ENCODE data around the gene IDH3A.

Gene IDH3A

GRCh38 chr15:78179286-78179840 is 30.2 kb downstream of the IDH3A start:
- TF ChIP-seq CTCF (conservative IDR thresholded peaks at IDR 0.05) (no peak), ZFX (IDR thresholded peaks at IDR 0.05) (no peak)
- no peak overlapping the region for H3K27ac ChIP-seq

DNA sequence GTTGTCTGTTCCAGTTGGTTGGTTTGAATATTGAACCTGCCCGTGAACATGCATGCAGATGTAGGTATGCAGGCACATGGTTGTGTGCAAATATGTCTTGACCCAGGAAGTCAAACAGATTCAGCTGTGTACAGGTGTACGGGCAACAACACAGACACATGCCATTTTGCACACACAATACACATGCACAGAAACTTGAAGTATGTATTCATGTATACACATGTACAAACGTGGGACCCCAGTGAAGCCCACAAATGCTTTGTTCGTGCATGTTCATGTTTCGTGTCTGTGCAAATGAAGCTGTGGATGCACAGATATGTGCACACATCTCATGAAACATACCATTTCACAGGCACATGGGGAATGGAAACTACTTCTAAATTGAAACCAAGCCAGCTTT is 30.7 kb downstream of the IDH3A start:
- no peak overlapping the region for H3K27ac ChIP-seq

GRCh38 chr15:78182336-78182700 is 33.2 kb downstream of the IDH3A start:
- H3K27ac ChIP-seq, result no peak overlapping the region
- TF ChIP-seq CTCF (conservative IDR thresholded peaks at IDR 0.05), result no peak
- TF ChIP-seq ZFX (IDR thresholded peaks at IDR 0.05), result no peak

More for the DNA sequence above, 30.7 kb downstream of the IDH3A start:
- TF ChIP-seq CTCF (conservative IDR thresholded peaks at IDR 0.05), result no peak
- no peak for TF ChIP-seq ZFX (IDR thresholded peaks at IDR 0.05)

DNA sequence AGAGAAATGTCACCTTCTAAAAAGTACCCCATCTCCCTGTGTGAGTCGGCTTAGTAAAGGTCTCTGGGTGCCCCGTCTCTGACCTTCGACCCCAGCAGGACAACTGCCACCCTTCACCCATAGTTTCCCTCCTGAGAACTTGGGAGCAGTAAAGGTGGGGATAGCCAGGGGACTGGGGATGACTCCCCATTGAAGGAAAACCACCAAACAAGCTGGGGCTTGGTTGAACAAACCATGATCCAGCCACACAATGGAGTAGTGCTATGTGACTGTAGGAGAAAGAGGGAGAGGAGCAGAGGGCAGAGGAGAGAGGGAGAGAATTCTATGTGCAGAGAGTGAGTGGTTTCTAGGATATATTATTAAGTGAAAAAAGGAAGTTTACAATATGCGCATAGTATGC is 33.7 kb downstream of the IDH3A start:
- TF ChIP-seq ZFX (IDR thresholded peaks at IDR 0.05) (no peak), CTCF (conservative IDR thresholded peaks at IDR 0.05) (no peak)
- H3K27ac ChIP-seq, result no peak overlapping the region

DNA sequence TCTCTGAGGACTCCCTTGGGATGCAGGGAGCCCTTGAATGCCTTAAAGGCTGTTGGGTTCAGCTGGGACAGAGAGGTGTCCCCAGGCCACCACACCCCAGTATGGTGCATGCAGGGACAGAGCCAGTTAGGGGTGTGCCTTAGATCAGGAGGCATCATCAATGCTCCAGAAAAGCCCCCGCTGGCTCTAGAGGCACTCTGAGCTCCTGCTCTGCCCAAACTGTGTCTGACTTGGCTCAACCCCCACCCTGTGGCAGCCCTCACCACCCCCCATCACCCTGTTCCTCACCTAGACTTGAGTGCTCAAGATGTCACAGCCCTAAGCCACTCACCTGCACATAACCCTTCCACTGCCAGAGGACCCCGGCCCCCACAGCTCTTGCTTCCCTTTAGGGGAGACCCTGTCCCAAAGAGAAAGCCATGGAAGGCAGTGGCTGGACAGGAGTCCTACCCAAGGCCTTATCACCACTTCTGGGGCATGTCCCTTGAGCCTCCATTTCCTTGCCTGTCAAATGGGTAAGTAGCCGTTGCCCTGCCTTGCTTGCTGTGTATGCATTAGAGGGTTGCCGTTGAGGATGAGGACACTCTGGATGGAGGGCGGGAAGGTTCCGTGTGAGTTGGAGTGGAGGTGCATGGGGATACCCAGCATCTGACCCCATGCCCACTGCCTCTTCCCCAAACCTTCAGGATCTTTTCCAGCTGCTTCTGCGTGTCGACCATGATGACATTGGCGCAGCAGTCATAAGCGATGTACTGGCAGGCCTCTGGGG is 43.8 kb downstream of the IDH3A start:
- TF ChIP-seq ZFX (IDR thresholded peaks at IDR 0.05) (no peak), CTCF (conservative IDR thresholded peaks at IDR 0.05) (no peak)
- no peak overlapping the region for H3K27ac ChIP-seq

- TF ChIP-seq ZFX (IDR thresholded peaks at IDR 0.05) (no peak), CTCF (conservative IDR thresholded peaks at IDR 0.05) (no peak)
- no peak overlapping the region for H3K27ac ChIP-seq
Measured at GRCh38 chr15:78193731-78194567, 44.8 kb downstream of the IDH3A start.

- no peak overlapping the region for H3K27ac ChIP-seq
- TF ChIP-seq ZFX (IDR thresholded peaks at IDR 0.05) (no peak), CTCF (conservative IDR thresholded peaks at IDR 0.05) (no peak)
Measured at GRCh38 chr15:78194568-78194925, 45.4 kb downstream of the IDH3A start.
